ENCODE results near the gene PPP5C.
"Not testable (repeated sequence)": the region's sequence is repeated elsewhere in the genome, so short reads cannot be mapped to it uniquely, and the experiment has no call there.

PPP5C gene

GRCh38 chr19:46411088-46411924 lies 64.4 kb downstream of the PPP5C start:
- DNase-seq = no peak

- DNase-seq = no peak
Observed at GRCh38 chr19:46411925-46412649, 65.2 kb downstream of the PPP5C start.

DNA sequence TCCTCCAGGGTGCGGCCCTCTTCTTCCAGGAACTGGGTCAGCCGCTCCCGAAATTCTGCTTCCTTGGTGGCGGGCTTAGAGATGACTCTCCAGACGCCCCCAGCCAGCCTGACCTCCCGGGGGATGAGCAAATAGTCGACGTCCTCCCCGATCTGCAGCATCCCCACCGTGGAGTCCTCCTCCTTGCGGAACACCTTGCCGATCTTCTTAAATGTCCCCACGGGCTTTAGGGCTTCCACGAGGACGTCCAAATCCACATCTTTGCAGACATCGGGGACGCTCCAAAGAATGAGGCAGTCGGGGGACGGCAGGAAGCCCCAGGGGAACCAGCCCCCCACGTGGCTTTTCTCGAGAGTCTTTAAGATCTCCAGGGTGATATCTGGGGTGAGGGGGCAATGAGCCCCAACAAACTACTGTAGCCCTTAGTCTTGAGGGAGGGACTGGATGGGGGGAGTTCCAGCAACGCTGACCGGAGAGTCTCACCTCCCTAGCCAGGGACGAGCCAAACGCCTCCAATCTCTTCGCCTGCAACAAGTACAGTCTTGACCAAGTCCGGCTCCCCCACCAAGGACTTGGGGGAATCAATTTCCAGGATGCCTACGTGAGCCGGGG lies 65.9 kb downstream of the PPP5C start:
- no peak for DNase-seq

DNA sequence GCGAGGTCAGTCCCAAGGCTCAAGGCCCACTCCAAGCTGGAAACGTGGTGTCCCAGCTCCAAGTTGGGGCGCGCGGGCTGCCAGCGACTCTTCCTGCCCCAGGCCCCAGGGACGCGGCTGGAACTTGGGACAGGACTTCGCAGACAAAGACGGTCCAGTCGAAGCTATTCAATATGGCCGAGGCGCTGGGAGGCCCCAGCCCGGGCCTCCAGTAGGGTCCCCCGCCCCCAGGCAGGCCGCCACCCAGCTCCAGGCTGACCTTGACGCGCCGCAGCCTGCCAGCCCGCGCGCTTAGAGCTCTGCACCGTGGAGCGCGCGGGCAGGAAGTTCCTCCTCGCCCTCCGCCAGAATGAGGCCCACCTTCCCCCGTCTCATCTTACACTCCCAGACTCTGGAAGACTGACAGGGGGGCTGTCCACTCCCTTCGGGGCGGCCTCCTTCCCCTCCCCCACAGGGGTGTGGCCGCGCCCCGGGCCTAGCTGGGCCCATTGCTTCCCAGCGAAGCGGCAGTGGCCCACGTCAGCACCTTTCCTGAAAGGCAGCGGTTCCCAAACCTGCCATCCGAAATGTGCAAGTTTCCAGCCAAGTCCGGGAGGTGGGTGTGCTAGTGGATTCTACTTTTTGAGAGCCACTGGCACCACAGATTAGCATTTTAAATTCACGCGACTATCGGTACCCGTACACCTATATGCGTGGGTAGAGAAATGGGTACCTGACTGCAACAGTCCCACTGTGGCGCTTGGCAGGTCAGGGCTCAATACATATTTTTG lies 66.6 kb downstream of the PPP5C start, which contains the start of gene CCDC8:
CCDC8 (minus strand) TSS at position 303 of the 770 bp plus-strand sequence. CDS start 754 bp downstream, outside the sequence.
- peak; percentile 39 for DNase-seq

- DNase-seq = not testable (repeated sequence)
Observed at GRCh38 chr19:46414899-46415298, 68.0 kb downstream of the PPP5C start.

- DNase-seq = peak; percentile 82
Observed at GRCh38 chr19:46415804-46416709, 69.2 kb downstream of the PPP5C start.

DNA sequence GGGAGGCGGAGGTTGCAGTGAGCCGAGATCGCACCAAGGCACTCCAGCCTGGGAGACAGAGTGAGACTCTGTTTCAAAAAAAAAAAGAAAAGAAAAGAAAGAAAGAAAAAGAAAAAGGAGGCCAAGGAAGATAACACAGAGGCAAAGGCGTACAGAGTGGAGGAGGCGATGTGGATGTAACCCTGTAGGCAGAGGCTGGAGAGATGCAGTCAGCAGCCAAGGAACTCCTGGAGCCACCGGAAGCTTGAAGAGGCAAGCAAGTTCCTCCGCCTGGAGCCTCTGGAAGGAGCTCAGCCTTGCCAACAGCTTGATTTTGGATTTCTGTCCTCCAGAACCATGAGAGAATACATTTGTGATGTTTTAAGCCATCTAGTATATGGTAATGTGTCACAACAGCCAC lies 73.2 kb downstream of the PPP5C start:
- DNase-seq = no peak

DNA sequence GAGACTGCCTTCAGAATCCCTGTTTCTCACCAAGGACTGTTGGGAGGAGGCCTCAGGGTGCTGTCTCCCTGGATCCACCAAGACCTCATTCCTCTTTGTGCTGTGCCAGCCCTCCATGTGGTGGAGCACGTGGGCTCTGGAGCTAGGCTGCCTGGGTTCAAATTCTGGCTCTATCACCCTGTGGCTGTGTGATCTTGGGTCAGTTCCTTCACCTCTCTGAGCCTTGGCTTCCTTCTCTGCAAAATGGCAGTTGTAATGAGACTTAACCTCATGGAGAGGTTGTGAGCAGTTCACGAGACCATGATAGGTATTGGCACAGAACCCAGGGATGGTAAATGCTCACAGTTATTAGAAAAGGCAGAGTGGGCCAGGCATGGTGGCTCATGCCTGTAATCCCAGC lies 75.5 kb downstream of the PPP5C start:
- no peak for DNase-seq

- DNase-seq = no peak
Observed at GRCh38 chr19:46423188-46423587, 76.3 kb downstream of the PPP5C start.

- peak; percentile 45 for DNase-seq
Observed at GRCh38 chr19:46426035-46426505, 79.2 kb downstream of the PPP5C start.

DNA sequence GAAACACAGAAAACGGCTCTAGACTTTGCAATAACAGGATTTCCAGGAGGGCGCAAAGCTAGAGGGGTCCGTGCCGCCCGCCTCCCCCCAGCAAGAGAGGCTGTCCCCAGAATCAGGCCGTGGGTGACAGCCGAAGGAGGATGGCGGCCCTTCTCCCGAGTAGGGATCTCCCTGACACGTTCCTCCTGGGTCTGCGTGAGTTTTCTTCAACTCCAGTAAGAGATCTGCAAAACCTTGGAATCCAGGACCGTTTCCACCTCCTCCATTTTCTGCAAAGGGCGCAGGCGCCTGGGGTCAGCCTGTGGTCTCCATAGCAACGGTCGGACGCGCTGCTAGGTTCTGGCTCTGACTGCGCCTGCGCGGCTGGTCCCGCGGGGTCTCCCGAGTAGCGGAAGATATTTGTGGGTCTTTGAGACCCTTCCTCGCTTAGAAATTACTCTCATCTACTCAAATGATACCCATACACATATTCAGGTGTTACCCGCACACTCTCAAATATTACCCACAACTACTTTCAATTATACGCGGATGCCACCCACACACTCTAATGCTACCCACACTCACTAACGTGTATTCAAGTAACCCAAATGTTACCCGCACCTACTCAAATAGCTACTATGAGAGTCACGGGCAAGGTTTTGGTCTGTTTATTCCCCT lies 79.7 kb downstream of the PPP5C start:
- DNase-seq = peak; percentile 85

DNA sequence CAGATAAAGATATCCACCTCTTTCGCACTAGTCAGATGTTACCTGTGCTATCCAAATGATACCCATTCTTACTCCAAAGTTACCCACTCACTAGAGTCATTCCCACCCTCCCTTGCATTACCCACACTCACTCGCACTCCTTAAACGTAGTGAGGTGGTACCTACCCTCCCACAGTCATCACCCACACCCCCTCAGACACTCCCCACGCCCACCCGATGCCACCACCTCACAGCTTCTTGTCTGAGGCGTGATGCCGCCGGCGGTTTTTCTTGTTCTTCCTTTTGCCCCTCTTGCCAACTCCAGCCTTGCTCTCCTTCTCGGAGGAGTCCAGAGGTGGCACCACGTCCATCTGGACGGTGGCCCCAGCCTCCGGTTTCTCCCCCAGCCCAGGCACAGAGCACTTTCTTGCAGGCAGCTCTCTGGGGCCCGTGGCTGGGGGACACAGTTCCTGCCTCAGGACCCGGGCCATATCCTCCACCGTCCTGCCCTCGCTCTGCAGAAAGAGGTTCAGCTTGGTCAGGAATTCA lies 80.7 kb downstream of the PPP5C start:
- DNase-seq = no peak

- DNase-seq = peak; percentile 76
Observed at GRCh38 chr19:46428239-46429135, 81.6 kb downstream of the PPP5C start, which contains the start of gene PNMA8C. PNMA8C (minus strand) TSS chr19:46428936; CDS start chr19:46428359, 577 bp downstream.

- DNase-seq = no peak
Observed at GRCh38 chr19:46429999-46430398, 83.1 kb downstream of the PPP5C start.

- peak; percentile 49 for DNase-seq
Observed at GRCh38 chr19:46431824-46432223, 84.9 kb downstream of the PPP5C start.

- DNase-seq = not testable (repeated sequence)
Observed at GRCh38 chr19:46433470-46433869, 86.6 kb downstream of the PPP5C start.

GRCh38 chr19:46435009-46435408 lies 88.1 kb downstream of the PPP5C start:
- no peak for DNase-seq

DNA sequence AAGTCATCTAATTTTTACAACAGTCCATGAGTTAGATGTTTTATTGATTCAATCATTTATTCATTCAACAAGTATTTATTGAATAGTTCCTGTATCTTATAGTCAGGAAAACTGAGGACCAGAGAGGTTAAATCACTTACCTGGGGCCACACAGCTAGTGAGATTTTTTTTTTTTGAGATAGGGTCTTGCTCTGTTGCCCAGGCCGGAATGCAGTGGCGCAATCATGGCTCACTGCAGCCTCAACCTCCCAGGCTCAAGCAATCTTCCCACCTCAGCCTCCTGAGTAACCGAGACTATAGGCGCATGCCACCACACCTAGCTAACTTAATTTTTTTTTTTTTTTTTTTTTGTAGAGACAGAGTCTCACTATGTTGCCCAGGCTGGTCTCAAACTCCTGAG lies 88.8 kb downstream of the PPP5C start:
- not testable (repeated sequence) for DNase-seq
